ENCODE data around the gene PDE10A.

The PDE10A gene

DNA sequence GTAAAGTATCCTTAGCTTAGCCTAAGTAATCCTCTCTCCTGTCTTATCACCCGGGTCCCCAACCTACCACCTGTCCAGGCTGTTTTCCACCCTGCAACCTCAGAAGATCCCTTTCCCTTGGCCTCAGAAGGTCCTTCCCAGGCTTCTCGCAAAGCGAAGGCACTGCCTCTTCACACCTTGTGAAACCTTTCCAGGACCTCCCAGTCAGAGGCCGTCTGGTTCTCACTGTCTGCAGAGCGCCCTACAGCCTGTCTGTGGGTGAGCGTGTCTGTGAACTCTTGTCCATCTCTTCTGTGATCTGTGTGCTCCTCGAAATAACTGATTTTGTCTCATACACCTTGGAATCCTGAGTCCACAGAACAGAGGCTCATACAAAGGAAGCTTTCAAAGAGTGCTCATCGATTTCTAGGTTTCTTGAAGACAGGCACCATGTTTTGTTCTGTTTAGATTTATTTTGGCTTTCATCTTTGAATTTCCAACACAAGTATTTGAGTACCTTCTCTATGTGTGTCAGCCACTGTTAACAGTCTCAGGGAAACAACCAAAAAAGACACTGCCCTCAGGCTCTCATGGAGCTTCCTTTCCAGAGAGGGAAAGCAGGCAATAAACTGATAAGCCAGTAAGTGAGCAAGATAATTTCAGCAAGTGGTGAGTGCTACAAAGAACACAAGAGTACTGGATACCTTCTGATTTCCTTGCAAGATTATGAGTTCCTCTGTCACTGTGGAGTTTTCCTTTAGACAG, 6.3 kb downstream of the PDE10A start:
- DNase-seq (ENCODE audit: low read depth in 1 of 2, low spot score in 1 of 2), result no peak

DNA sequence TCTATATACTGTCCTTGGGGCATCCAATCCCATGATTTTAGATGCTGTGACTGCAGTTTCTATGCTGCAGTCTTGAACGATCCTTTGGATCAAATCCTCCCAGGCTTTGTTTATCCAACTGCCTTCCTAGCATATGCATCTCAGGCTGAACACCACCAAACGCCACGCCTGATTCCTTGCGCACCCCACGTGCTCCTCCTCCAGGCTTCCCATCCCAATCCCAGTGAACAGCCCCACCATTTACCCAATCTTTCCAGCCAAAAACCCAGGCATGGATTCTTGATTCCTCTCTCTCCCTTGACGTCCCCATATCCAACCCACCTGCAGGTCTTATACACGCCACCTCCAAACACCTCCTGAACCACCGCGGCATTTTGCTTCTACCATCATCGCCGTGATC, 7.8 kb downstream of the PDE10A start:
- DNase-seq (ENCODE audit: low read depth in 1 of 2, low spot score in 1 of 2), result no peak

DNA sequence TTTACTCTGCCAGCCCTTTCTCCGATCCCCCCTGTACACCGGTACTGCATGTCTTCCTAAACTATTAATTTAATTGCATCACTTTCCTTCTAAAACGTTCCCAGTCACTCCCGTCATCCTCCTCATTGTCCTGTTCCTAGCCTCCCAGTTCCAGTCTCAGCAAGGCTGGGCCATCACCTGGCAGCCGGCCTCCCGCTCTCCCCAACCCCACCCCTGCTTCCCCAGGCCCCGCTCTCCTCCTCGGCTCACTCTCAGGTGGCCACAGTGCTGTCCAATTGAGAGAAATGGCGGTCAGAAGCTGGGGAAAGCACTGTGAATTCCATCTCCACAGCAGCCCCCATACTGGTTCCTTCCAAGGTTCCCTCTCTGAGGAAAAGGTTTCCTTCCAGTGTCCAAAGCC, 8.9 kb downstream of the PDE10A start:
- no peak for DNase-seq (ENCODE audit: low read depth in 1 of 2, low spot score in 1 of 2)

DNA sequence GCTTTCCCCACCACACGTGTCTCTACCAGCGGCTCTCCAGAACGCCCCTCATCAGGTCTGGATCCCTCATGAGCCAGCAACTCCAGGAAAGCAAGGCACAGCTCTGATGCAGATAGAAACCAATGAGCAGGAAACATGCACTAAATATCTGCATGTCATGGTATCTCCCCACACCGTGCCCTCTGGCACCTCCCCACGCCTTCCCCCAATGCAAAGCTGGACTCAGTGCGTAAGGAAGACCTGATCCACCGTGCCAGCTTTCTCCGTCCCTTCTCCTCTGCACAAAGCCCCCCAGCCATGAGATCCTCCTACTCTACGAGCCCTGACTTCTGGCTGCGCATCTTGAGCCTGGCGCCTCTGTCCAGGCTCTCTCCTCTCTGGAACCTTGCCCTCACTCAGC, 9.4 kb downstream of the PDE10A start:
- no peak for DNase-seq (ENCODE audit: low read depth in 1 of 2, low spot score in 1 of 2)

DNA sequence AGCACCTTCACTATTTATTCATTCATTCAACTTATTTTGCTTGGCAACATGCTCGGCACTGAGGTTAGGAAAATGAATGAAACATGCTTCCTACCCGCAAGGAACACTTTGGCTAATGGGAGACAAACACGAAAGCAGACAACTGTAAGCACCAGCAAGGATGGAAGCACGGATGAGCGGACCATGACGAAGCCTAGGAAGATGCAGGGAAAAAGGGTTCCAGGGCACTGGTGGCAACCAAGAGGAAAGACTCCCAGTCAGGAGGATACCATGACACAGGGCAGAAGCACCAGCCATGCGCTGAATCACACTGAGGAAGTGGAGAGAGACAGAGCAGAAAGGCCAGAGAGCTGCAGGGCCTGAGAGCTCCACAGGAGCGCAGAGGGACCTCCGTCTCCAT, 9.8 kb downstream of the PDE10A start:
- DNase-seq (ENCODE audit: low read depth in 1 of 2, low spot score in 1 of 2), result no peak

DNA sequence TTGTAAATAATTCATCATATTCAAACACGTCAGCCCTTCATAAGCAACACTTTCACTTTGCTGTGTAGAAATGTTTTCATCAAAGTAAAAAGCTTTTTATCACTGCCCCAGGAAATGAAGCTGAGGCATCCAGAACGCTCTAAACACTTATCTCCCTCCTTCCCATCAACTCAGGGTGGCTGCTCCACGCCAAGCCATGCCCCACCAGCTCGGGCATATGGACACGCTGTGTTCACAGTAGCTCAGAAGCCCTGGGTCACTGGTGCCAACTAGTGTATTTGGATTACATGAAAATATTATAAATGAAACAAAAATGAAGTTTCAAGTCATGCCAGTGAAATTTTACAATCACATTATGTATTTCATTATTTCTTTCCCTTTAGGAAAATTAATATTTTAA, 10.3 kb downstream of the PDE10A start:
- DNase-seq (ENCODE audit: low read depth in 1 of 2, low spot score in 1 of 2), result no peak

DNA sequence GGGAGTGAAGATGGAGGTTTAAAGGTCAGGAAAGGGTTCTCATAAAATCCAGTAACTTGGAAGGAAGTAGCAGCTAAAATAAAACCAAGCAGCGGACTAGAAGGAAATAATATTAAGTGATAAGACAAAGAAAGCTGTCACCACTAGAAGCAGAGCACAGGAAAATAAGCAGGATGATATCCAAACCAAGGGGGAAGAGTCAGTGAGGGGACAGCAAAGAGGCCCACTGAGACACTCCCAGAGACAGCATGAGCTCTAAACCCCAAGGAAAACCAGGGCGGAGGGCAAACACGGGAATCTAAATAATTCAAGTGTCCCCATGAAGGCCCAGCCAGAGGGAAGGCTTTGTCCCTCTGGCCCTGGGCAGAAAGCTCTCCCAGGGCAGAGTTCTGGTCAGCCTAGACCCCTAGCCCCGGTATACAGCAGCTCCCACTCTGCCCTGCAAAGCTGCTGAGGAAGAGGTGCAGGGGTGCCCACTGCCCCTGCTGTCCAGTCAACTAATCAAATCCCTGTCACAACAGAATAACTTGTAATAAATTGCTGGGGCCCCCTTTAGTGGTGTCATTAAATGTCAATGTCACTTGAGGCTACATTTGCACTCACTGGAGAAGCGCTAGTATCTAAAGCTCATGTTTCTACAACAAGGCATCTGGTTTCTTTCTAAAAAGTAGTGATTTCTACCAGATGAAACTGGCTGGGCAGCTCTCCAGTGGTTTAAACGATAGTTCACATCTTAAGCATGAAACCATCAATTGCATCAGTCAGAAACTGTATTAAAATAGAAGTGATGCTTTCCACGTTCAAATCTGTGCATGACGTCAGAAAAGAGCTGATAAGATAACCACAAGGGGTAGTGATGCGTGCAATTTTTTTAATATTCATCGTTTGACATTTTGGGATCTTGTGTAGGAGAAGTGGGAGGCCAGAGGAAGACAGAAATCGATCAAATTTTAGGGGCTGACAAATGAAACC, 13.6 kb downstream of the PDE10A start:
- DNase-seq (ENCODE audit: low read depth in 1 of 2, low spot score in 1 of 2), result no peak

DNA sequence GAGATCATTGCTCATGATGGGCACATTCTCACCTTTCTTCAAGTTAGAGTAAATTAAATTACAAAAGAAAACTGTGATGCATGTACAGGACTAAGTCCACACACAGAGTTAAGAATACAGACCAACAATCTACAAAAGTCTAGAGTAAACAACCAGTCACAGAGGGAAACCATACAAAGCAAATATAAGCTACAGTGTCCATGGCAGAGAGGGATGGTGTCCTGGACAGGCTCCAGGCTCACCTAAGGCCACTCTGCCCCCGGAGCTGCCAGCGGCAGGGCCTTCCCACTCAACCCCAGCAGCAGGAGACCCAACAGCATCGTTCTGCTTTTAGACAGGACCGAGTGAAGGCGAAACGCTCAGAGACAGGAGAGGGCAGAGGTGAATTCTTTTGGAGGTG, 16.0 kb downstream of the PDE10A start:
- DNase-seq (ENCODE audit: low read depth in 1 of 2, low spot score in 1 of 2), result no peak

DNA sequence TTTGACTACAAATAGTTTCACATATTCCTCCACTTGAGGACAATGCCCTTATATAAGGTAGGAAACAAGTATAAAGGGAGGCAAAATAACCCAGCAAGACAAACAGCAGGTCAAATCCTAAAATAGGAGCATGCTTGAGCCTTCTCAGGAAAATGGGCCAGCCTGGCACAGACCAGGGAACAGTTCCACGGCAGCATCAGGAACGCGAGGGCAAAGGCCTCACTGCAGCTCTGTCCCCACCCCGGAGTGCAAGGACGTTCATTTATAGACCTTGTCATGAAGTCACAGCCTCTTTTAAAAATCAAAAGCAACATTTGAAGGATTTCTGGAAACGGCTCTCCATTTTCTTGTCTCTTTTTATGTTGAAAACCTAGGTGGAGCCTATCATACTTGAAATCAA, 17.1 kb downstream of the PDE10A start:
- DNase-seq (ENCODE audit: low read depth in 1 of 2, low spot score in 1 of 2), result no peak

DNA sequence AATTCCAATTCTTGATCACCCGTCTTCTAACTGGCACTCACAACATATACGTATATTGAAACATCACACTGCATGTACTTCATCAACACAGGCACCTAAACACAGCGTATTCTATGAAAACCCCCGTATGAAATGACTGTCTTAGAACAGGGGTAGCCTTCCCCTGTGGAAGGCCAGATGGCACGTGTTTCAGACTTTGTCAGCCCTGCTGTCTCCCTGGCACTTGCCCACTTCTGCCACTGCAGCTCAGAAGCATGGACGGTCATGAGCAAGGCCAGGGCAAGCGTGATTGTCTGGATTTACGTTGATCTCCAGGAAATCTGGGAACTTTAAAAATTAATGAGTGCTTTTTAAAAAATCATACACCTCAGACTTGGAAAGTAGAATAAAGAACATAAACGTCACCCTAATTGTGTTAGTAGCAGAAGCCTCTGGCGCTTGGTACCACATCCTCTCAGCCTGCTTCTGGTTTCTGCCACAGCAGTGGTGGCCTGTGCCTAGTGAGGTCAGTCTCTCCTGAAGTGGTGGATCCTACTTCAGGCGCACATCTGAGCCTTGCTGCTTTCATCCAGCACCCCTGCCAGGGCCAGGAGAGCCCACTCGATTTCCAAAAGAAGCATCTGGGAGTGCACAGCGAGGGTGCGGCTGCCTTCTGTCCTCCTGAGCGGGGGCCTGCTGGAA, 18.3 kb downstream of the PDE10A start:
- DNase-seq (ENCODE audit: low read depth in 1 of 2, low spot score in 1 of 2), result no peak

DNA sequence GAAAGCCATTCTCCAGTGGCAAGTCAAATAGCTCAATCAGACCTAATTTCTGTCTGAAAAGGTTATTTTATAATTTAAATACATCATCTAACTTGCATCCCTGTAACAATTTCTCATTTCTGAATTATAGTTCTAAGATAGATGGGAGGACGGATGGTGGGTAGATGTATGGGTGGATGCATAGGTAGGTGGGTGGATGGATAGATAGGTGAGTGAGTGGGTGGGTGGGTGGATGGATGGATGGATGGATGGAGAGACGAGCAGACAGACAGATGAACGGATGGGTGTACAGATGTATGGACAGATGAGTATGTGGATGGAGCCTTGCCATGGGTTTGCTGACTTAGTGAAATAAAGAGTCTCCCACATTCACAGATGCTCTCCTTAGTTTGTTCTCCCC, 20.0 kb downstream of the PDE10A start:
- no peak for DNase-seq (ENCODE audit: low read depth in 1 of 2, low spot score in 1 of 2)

DNA sequence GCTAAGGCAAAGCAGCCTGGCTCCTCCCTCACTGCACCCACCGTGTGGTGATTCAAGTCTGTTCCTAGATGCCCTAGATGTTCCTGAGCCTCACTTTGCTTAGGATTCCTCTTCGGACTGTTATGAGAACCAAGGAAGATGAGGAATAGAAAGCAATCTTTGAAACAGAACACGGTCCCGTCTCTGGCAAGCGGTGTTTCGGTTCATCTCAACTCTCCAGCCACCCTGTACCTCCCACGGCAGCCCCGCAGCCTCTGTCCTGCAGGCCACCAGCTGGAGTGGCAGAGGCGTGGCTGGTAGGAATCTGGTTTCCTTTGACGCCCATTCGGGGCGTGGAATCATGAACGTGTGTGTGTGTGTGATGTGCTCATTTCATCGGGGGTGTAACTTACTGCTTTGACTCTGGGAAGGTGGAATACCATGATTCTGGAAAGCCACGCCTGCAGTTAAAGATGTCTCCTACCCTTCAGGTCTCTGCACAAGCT, 21.3 kb downstream of the PDE10A start:
- no peak for DNase-seq (ENCODE audit: low read depth in 1 of 2, low spot score in 1 of 2)

DNA sequence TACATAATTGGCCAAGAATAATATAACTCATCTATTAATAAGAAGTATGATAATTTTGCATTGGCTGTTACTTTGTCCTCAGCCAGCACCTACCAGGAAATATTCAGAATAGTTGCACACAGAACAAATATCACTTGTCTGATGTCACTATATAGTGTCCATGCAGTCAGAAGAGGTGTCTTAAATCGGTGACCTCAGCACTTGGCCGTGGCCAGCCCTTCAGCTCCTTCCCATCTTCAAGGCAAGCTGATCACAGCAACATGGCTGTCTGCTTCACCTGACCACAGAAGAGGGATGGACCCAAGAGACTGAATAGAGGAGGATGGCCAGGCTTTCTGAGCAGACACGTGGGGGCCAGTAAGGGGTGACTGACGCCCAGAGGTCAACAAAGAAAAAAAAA, 22.2 kb downstream of the PDE10A start:
- DNase-seq (ENCODE audit: low read depth in 1 of 2, low spot score in 1 of 2), result no peak

DNA sequence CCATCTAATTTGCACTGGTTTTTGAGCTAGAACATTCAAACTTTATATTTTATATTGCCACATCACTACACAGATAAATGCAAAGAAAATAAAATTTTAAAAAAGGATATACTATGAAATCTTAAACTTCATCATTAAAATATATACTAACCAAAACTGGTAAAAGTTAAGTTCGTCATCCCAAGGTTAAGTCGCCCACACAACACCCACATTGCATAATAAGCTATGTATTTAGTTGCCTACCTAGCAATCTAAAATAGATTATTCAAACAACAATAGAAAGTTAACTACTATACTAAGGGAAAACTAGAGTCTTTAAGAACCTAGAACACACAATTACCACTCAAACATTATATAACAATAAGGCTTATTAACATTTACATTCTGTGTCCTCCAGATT, 24.5 kb downstream of the PDE10A start:
- no peak for DNase-seq (ENCODE audit: low read depth in 1 of 2, low spot score in 1 of 2)

DNA sequence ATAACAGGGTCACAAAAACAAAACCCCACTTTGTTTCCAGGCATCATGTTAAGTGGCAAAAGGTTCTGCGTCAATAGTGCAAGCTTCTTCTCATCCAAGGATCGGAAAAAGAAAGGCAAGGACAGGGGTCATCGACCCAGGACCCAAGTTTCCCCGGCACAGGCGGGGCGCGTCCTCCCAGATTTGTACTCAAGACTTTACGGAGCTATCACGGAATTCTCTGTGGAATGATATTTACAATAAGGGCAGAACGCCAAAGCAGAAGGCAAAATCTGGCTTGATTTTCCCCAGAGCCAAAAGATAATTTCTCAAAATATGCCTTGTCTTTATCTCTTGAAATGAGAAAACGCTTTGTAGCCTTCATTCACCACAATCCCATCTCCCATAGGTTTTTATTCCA, 25.5 kb downstream of the PDE10A start:
- DNase-seq (ENCODE audit: low read depth in 1 of 2, low spot score in 1 of 2), result no peak

DNA sequence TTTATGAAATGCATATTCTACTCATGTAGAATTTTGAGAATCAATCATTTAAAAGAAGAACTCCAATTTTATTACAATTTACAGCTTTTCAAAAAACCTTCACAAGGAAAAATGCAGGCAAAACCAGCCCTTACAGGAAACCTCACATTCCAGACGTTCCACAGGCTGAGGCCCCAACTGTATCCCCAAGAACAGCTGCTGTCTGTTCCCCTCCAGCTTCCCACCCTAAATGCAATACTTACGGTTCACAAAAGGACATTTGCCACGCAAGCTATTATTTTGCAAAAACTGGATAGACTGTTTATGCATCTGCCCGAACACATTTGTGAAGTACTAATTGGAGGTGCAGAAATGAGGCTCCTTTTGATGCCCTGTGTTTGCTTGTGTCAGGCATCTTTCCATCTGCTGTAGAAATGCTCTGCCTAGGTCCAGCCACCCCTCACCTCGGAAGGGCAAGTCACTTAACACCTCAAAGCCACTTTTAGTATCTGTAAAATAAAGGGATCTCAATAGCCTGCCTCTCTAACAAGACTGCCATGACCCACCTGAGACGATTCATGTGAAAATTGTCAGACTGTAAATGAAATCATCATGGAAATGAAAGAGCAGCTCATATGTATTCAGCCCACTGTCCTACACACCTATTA, 26.5 kb downstream of the PDE10A start:
- no peak for DNase-seq (ENCODE audit: low read depth in 1 of 2, low spot score in 1 of 2)

DNA sequence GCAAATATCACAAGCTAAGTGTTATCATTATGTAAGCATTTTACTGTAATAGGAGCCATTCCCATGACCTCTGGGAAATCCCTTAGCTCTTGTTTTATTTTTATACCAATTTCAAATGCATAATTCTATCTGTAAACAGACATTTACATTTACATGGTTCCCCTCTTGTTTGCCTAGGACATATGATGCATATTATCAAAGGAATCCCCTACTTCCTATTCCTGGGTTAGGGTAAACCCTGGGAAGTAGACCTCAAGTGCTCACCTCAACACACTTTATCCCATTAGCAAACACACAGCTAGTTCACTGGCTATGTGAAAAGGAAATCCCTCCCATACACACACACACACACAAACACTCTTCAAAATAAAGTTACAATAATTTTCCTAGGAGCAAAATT, 27.1 kb downstream of the PDE10A start:
- no peak for DNase-seq (ENCODE audit: low read depth in 1 of 2, low spot score in 1 of 2)

DNA sequence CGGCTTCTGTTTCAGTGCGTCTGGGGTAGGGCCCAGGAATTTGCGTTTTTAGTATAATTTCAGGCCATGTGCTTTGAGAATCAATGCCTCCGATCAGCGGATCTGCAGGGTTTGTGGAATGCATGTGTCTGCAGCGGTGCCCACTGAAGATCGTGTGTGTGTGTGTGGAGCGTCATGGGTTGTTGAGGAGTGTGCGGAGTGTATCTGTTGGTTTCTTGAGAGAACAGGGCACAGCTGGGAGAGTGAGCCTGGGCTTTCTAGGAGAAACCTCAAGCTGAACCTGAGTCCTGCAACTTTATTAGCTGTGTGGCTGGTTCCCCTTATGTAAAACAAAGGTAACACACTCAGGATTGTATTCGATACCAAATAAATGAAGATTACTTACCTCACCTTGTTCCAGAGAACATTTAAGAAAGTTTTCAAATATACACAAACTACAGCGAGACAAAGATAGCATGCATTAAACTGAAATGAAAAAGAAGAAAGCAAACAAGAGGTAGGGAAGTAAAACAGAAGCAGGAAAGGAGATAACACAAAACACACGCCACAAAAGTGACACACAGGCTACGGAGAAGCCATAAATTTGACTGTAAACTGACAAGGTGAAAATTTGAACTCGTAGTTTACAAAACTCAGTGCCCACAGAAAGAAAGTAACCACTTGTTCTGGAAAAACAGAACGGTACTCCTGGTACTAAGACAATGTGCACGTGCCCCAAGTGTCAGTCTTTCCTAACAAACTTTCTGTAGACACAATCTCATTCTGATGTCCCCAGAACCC, 28.8 kb downstream of the PDE10A start:
- no peak for DNase-seq (ENCODE audit: low read depth in 1 of 2, low spot score in 1 of 2)

DNA sequence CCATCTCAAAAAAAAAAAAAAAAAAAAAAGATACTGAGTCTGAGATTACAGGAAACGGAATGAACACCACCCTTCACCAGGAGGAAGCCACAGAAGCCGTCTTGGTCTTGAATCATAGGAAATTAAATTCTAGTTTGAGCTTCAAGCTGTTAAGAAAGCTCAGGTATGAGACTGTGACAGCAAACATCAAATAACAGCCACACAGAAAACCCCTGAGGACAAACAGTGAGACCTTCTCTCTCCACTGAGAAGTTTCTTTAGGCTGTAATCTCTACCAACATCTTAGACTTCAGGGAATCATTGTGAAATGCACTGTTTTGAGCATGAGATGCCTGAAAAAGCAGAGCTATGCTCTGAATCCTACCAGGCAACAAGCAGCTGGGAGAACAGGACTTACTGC, 30.8 kb downstream of the PDE10A start:
- DNase-seq (ENCODE audit: low read depth in 1 of 2, low spot score in 1 of 2), result no peak

DNA sequence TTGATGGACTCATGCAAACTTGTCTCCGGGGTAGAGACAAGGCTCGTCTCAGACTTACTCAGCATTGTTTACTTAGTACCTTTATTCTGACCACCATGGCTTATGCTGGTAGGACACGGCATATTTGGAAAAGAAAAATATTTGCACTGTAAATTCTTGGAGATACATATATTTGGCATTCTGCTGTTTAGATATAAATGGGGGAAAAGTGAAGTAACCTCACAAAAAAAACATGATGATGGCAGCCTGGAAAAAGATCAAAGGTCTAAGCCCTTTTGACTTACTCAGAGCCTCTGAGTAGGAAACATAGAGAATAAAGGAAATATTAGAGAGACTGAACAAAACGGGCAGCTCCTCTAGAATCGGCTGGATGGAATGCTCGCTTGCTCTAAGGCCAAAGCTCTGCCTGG, 32.5 kb downstream of the PDE10A start:
- no peak for DNase-seq (ENCODE audit: low read depth in 1 of 2, low spot score in 1 of 2)
